HG03108 (cell line): ENCODE data around the gene POU2F3.

Experiments
- ATAC-seq: cut with Tn5 transposase; IDR thresholded peaks from one replicate; pipeline ENCODE4 v1.9.1; 2021; ENCODE audit warnings: moderate library complexity; ENCODE audit not compliant: unreplicated experiment

Gene POU2F3

DNA sequence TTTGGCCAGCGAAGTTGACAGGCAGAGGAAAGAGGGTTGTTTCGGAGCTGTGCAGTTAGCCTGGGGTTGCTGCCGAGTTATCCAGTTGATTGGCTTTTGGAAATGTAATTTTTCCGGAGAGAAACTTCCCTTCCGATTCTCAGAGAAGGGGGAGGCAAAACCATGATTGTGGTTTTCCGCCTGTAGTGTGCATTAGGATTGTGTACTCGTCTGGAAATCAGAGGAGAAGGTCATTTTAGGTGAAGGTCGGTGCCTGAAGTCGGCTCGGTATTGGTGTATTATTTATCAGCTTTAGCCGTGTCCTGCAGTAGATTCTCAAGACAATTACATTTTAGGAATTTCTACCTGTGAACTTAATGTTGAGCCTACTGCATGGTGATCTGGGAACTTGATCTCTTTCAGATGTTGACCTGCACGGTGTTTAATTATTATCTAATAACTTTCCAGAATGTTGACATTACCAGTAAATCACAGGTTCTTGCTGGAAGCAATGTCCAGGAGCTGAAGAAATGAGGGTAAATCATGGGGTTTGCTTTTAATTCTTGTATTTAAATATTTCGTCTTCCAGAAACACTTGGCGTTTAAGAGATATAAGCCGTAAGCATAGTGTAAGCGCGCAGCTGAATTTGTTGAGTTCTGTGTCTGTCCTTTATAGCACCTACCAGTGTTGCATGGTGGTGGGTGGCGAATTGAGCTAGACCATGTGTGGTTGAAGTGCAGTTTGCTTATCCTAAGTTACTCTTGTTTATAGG is 97.6 kb downstream of the POU2F3 start:
- no peak for ATAC-seq

DNA sequence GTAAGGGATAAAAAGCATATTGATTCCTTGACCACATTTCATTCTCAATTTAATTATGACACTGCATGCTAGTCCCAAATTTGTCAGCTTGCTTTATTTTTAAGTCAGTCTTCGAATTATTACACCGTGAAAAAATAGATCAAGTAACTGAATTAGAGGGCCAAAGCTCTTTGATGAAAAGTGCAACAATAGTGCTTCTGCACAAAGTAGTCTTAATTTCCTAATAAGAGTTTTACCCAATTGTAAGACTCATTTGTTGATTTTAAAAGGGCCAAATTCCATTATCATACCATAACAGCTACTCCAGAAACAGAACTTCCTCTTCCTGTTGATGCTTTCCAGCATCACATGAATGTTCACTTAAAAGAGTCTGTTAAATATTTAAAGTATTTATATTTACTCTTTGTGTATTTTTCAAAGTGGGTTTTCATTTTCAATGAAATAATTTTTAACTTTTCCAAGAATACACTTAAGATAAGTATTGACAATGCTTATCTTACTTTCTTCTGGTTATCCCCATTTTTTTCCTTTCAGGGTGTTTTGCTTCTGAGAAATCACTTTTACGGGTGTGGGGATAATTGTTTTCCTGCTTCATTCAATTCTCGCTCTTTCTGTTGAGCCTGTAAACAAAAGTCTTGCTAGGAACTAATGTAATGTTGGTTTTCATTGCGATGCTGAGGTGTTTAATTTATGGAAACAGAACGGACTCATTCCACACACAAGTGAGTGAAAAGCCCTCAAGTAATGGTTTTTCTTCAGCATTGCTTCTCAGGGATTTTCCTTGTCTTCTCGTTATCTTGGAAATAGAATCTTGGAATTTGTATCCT is 98.4 kb downstream of the POU2F3 start:
- no peak for ATAC-seq

DNA sequence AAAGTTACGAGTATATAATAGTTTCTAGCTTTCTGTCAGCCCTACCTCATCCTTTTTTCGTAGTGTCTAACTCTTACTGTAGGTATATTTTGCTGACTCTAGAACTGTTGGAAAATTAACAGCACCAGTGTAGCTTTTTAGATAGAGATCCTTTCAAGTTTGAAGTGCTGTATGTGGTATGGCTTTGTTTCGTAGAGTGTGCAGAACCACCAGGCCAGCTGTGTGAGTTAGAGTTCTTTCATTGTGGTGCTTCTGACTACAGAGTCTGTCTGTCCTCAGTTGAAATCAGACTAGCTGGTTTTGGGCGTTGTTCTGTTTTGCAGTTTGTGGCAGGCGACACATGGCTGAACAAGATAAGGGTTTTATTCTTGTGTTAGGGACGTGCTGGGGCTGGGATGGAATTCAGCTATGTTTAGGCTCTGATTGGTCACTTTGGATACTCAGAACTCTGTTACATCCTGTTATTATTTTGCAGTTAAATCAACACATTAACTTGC is 99.5 kb downstream of the POU2F3 start:
- ATAC-seq = no peak

DNA sequence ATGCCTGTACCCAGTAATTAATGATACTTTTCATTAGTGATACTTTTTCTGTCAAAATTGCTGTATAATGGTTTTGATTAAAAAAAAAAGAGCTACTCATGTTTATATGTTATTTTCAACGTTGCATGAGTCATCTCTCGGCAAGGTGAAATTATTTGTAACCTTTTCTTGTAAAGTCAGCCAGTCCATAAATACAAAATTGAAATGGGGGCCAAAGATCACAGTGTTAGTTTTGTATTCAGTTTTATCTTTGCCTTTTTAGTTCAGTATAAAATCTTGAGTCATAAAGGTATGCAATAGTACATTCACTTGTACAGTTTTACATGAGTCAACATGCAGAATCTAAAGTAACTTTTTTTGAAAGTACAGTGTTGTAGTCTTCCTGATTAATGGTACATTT is 100.6 kb downstream of the POU2F3 start:
- no peak for ATAC-seq

DNA sequence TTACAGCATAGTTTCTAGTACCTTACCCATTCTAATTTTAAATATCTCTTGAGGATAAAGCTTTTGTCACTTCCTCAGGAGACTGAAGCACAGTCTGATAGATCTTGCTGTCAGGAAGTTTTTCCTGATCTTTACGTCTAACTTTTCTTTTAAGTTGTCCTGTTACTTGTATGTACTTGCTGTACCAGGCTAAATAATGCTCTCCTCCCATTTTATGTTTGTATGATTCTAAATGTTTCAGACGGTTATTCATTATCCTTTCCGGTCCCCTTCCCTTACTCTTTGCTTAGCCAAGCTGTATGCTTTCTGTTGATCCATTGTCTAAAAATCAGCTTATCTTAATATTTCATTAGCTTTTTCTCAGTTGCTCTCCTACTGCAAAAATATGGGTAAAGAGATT is 102.3 kb downstream of the POU2F3 start:
- no peak for ATAC-seq

DNA sequence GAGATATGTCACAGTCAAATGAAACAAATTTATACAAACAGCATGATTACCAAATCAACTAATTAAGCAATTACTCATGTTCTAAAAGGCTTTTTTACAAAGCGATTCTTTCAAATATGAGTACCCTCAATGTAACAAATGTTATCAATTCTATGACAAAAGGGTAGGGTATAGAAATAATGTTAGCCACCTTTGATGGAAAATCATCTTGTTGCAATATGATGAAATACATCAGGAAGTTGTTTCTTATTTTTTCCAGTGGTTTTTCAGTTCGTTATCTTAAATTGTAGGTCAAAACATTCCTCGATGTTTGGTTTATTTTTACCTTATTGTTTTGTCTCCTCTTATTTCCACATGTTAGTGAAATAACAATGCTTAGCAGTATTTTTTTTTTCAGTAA is 102.7 kb downstream of the POU2F3 start:
- no peak for ATAC-seq

DNA sequence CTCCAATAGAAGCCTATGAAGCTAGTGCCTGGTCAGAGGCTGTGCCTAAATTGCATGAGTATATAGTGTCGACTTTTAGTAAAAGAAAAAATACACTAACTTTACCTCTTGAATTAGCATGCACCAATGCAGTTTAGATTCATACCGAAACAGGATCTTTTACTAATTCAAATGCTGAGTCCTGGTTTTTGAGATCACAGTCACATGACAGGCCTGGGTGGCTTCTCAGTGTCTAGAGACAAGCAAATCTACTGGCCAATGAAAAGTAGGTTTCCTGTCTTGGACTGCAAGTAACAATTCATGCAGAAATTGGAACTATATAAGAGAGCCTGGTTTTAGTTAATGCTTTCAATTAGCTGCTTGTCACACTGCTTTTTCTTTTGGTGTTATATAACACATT is 103.5 kb downstream of the POU2F3 start:
- peak; percentile 53 for ATAC-seq

DNA sequence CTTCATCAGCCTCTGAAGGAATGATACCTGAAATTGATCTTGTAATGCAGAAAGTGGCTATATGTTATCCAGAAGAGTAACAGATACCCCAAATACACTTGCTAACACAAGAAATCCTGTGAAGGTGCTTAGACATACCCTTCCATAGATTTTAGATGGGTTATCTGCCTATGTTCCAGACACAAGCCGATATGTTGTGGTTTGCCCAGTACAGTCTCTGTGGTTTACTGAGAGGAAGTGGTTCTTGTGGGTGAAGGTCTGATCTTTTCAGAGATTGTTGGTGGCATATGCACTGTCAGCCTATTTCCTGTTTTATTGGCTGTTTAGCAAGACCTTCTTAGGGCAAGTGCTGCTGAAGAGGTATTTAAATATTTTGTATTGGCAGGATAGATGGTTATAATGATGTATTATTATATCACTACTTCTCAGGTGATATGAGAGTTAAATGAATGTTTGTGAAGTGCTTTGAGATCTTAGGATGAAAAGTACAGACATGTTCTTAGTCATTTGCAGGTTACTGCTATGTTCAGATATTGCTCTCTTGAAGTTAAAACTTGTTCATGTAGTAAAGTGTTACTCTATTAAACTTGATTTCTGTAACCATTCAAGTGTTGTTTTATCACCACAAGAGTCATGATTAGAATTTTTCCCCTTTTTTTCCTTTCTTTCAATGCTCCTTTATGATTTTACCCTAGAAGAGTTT is 104.5 kb downstream of the POU2F3 start:
- peak; percentile 73 for ATAC-seq

DNA sequence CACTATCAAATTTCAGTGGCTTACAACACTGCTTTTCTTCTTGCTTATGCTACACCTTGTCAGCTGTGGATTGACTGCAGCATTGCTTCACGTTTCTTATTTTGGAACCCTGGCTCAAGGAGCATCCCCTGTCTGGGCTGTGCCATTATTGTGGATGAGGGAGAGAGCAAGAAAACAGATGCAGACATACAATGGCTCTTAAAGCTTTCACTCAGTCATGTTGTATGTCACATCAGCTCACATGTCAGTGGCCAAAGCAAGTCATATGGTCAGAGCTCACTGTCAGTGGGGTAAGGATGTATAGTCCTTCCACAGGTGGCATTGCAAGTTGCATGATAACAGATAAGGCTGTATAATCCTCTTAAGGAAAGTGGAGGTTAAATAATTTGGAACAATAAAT is 106.3 kb downstream of the POU2F3 start:
- ATAC-seq = no peak

DNA sequence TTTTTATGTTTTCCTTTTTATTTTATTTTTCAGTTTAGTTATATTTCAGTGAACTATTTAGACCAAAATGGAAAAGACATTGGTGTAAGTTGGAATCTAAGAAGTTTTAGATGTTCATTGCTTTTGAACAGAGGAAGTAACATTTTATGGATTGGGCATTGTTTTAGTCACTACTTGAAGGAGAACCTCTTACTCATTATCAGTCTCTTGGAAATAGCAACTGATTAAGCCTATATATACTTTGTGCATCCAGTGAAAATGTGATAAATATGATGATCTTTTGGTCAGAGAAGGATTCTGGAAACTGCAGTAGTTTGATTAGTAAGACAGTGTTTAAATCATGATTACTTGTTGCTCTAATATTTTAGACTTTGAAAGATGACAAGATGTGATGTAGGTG is 110.7 kb downstream of the POU2F3 start:
- ATAC-seq = no peak

DNA sequence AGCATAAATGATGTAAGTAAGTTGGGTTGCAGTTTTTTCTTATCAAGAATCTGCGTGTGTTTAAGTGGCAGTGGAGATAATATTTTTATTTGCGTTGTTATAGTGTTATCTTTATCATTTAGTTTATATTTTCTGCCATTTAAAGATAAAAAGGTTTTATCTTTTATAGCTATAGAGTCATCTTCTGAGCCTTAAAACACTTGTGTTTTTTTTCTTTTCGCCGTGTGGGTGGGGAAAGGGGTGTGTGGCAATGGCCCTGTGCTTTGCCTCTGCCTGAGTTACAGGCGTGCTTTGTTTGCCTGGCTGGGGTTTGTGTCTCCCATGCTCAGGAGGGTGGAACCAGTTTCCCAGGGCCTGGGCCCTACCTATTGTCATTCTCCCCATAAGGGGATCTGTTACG is 112.5 kb downstream of the POU2F3 start:
- no peak for ATAC-seq

DNA sequence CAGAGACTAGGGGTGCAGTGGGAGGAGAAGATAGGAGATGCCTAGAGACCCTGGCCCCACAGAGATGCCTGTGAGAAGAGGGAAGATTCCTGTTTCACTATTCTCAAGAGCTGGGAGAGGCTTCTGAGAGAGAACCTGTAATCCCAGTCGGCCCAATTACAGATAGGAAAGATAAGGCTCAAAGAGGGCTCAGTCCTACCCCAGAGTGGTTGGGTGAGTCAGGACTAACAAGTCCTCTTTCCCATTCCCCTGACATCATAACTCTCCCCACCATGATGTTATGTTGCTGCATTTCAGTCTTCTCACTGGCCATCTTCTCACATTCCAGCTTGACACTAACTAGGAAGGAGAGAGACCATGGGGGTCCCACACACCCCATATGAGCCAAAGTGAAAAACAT is 114.1 kb downstream of the POU2F3 start:
- ATAC-seq = no peak

DNA sequence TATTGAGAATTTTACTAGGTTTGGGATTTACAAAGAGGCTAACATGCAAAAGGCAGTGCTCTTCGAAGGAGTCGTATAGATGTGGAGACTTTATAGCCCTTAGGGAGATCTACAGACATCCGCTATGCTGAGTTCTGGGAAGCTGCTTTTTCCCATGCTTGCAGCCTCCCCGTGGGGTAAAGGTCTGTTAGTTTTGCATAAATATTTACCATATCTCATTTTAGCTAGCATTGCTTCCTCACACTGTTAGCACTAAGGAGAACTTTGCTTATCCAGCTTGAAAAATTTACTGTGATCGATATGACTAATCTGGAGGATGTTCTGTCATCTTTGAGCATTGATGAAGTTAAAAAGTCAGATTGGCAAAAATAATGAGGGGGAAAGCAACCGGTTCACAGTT is 114.8 kb downstream of the POU2F3 start:
- no peak for ATAC-seq

DNA sequence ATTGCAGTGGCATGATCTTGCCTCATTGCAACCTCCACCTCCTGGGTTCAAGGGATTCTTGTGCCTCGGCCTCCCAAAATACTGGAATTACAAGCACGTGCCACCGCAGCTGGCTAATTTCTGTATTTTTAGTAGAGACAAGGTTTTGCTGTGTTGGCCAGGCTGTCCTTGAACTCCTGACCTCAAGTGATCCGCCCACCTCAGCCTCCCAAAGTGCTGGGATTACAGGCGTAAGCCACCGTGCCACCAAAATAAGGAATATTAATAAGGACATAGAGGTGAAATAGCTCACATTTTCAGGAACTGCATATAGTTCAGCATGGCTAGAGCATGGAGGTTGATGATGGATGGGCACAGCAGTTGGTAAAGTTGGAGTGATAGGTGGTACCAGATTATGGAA is 117.7 kb downstream of the POU2F3 start:
- ATAC-seq = no peak

DNA sequence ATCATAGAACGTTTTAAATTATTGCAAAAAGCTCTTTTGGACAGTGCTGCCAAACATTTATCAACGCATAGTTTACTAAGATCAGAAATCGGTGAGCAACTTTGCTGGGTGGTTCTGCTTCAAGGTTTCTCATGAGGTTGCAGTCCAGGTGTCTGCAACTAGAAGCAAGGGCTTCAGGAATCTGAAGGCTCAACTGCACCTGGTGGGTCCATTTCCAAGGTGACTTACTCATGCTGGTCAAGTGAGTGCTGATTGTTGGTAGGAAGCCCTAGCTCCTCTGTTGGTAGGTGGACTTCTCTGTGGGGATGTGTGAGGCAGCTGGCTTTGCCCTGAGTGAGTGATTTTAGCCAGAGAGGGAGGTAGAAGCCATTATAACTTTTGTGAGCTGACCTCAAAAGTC is 118.8 kb downstream of the POU2F3 start:
- no peak for ATAC-seq

DNA sequence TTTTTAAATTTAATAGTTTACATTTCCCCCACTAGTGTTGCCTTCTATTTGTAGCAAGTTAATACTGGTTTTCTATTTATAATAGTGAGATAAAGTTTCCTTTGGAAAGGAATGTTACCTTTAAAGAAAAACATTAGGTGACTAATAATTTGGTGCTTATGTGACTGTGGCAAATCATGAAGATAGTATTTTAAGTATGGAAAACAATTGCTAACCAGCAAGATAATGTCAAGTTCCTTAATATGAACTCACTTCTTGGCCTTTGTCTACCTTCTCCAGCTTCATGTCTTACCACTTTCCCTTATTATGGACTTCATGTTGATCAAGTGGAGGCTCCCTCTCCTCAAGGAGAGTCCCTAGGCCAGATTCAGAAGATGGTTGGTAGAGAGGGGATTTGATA is 123.5 kb downstream of the POU2F3 start:
- no peak for ATAC-seq

DNA sequence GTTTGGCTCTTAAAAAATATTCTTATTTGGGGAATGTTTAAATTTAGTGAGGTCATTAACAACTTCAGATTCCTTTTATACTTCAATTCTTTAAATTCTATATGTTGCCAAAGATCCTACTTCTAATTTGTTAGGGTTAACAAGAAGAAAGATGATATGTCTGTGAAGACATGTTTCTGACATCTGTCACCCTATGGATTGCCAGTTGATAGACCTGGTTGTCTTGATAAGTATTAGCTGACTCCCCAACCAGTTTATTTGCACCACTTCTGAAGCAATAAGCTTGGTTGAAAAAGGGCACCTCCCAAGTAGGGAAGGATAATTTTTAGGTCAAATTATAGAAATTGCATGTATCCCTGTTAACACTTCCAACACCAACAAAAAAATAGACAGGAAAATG is 125.6 kb downstream of the POU2F3 start:
- no peak for ATAC-seq
